ENCODE measurements around the gene PEMT. TPM values are rescaled to one million over a fixed set of nuclear protein-coding genes. Genes with fewer than 3 reads are reported as not detected.

Gene PEMT
- total and polyA plus RNA-seq, 2 of the 8 experiments (the other 6 are each of a cell fraction or from before 2014, with no cell fraction given), result 42.0 to 118 TPM

- Histone ChIP-seq H2AFZ (ENCODE audit: low read length) (no peak overlapping the region), H3K9me3 (ENCODE audit: insufficient read depth in 2 of 2, low read depth in 1 of 2, low read length in 1 of 2) (no peaks in the 10 kb centered on the region), H3K27ac (ENCODE audit: low read depth, low read length) (no peak overlapping the region), H4K5ac (ENCODE audit: insufficient read length, low read depth, low read length) (no peak overlapping the region), H2BK20ac (ENCODE audit: low read length) (no peak overlapping the region), H3K14ac (ENCODE audit: insufficient read length) (no peak overlapping the region), H2AK5ac (ENCODE audit: low read depth, low read length) (no peak overlapping the region), H3K18ac (ENCODE audit: extremely low read depth, low read length) (no peak overlapping the region), H3K4me1 (replicated peaks in 1 of 4; ENCODE audit: control insufficient read depth in 3 of 4, insufficient read depth in 4 of 4, low read length in 3 of 4) (no peaks in the 10 kb centered on the region; a peak in 1 of 7 replicates), H3K23ac (ENCODE audit: insufficient read length) (no peak overlapping the region), H2BK120ac (replicated peaks; ENCODE audit: low read depth, low read length) (no peak overlapping the region), H3K56ac (replicated peaks; ENCODE audit: insufficient read length, low read depth, low read length) (no peak overlapping the region), H3K36me3 (ENCODE audit: control insufficient read depth in 2 of 4, insufficient read depth in 4 of 4, low read length in 3 of 4) (no peaks in the 10 kb centered on the region), H2BK5ac (ENCODE audit: low read depth, low read length) (no peak overlapping the region), H3K4me2 (ENCODE audit: insufficient read depth in 1 of 2, low read depth in 2 of 2, low read length in 2 of 2) (no peak overlapping the region), H3K9ac (replicated peaks in 1 of 4; ENCODE audit: extremely low read depth in 1 of 4, low read depth in 3 of 4, low read length in 3 of 4) (no peak overlapping the region), H4K91ac (replicated peaks; ENCODE audit: insufficient read length, low read length) (no peak overlapping the region), H3K4me3 (ENCODE audit: extremely low read depth in 1 of 4, insufficient read depth in 2 of 4, low read depth in 3 of 4, low read length in 4 of 4) (no peak overlapping the region), H3K27me3 (replicated peaks in 1 of 4; ENCODE audit: control insufficient read depth in 3 of 4, extremely low read depth in 1 of 4, insufficient read depth in 3 of 4, low read length in 3 of 4) (no peaks in the 10 kb centered on the region), H4K8ac (ENCODE audit: extremely low read depth, insufficient read depth, low read length) (no peak overlapping the region), H3K79me1 (ENCODE audit: low read depth, low read length) (no peaks in the 10 kb centered on the region), H3K79me2 (ENCODE audit: control insufficient read depth in 1 of 2, insufficient read depth in 2 of 2, low read length in 2 of 2) (no peaks in the 10 kb centered on the region), H2BK12ac (ENCODE audit: low read depth, low read length) (no peak overlapping the region), H3K4ac (replicated peaks; ENCODE audit: insufficient read length, low read depth, low read length) (no peak overlapping the region), H2BK15ac (ENCODE audit: low read length) (no peak overlapping the region), H4K20me1 (replicated peaks in 1 of 2; ENCODE audit: control insufficient read depth in 1 of 2, insufficient read depth in 2 of 2, low read length in 2 of 2) (peaks cover 0 to 2% of the 10 kb centered on the region in 2 experiments), H3K23me2 (ENCODE audit: low read depth, low read length) (no peaks in the 10 kb centered on the region)
- ChIA-PET CTCF (ENCODE audit: partially characterized antibody) (interaction anchor here (1.2 to 5.2 kb wide), 2 partner anchors 33 to 77 kb away, joined by 5 to 33 read pairs; no protein-coding TSS in a partner anchor), POLR2A (ENCODE audit: partially characterized antibody) (no interaction called here)
- no peak for FAIRE-seq
- no peak for DNase-seq (ENCODE audit: low read depth in 1 of 2, low spot score in 2 of 2)
- WGBS, 2 experiments (ENCODE audit: extremely low coverage in 1 of 2, insufficient coverage in 1 of 2, insufficient read length in 1 of 2, insufficient replicate concordance in 2 of 2, low coverage in 1 of 2, low lambda C conversion rate in 2 of 2, missing lambda C conversion rate in 1 of 2), result 90% methylated on average over 7 of the region's 7 CpGs; no CpG with 5 or more reads in 1 of the 2 experiments
- TF ChIP-seq RNF2 (IDR thresholded peaks at IDR 0.05; ENCODE audit: borderline replicate concordance, low read depth, low read length, missing control alignments, poor library complexity, severe bottlenecking) (no peak), TBP (IDR thresholded peaks at IDR 0.05; ENCODE audit: low read depth, low read length) (no peak), CHD2 (IDR thresholded peaks at IDR 0.05; ENCODE audit: low read length) (no peak), RFX5 (IDR thresholded peaks at IDR 0.05; ENCODE audit: borderline replicate concordance, low read depth, low read length) (no peak), MAX (IDR thresholded peaks at IDR 0.05) (no peak), CBX5 (IDR thresholded peaks at IDR 0.05; ENCODE audit: low read depth, low read length) (no peak), CHD1 (IDR thresholded peaks at IDR 0.05; ENCODE audit: low read depth, low read length) (no peak), ZNF274 (IDR thresholded peaks at IDR 0.05; ENCODE audit: borderline replicate concordance, extremely low read depth, low read length) (no peak), KDM4A (IDR thresholded peaks at IDR 0.05; ENCODE audit: low read depth, low read length, severe bottlenecking) (no peak), HDAC2 (IDR thresholded peaks at IDR 0.05; ENCODE audit: borderline replicate concordance in 1 of 2, low read depth in 2 of 2, low read length in 2 of 2) (no peak), POU5F1 (IDR thresholded peaks at IDR 0.05; ENCODE audit: low read depth, low read length) (no peak), EZH2 (IDR thresholded peaks at IDR 0.05; ENCODE audit: low read depth, low read length, severe bottlenecking) (no peak), KDM5A (IDR thresholded peaks at IDR 0.05; ENCODE audit: low read length) (no peak), HDAC6 (IDR thresholded peaks at IDR 0.05; ENCODE audit: low read depth, low read length) (no peak)
Measured at GRCh38 chr17:17535957-17536356, 55.6 kb downstream of the PEMT start.

All from H1 (cell line).